SK-N-SH treated with all-trans-retinoic acid at 6 μM for 48 hours (cell line): Measurements from ENCODE around the gene MPZL2.

Experiments used
- ATAC-seq: fragments of 200-7000 bp; cut with Tn5 transposase; 3 replicates; pipeline ENCODE4 v1.9.1; 2020; ENCODE audit warnings: mild to moderate bottlenecking, moderate library complexity
- ARNTL ChIP-seq: fragments of 450-650 bp; formaldehyde crosslinking; IDR thresholded peaks from 2 replicates; pipeline ENCODE4 v1.5.0; 2020; ENCODE audit warnings: low read depth, mild to moderate bottlenecking, moderate library complexity, borderline replicate concordance
- BACH2 ChIP-seq: fragments of 250-450 bp; sonication (Bioruptor Pico); IDR thresholded peaks from 2 replicates; pipeline ENCODE4 v1.9.0; 2021; ENCODE audit warnings: mild to moderate bottlenecking, borderline replicate concordance
- CSDC2 ChIP-seq: fragments of 250-450 bp; sonication (Bioruptor Pico); IDR thresholded peaks from 2 replicates; pipeline ENCODE4 v1.5.0; 2020; ENCODE audit warnings: mild to moderate bottlenecking, moderate library complexity
- CSRNP3 ChIP-seq: fragments of 250-450 bp; sonication (Bioruptor Pico); IDR thresholded peaks from 2 replicates; pipeline ENCODE4 v1.5.1; 2021; ENCODE audit warnings: mild to moderate bottlenecking, moderate library complexity
- ESRRG ChIP-seq: fragments of 250-450 bp; sonication (Bioruptor Pico); IDR thresholded peaks from 2 replicates; pipeline ENCODE4 v1.6.1; 2021; ENCODE audit warnings: mild to moderate bottlenecking
- GLIS3 ChIP-seq: fragments of 250-450 bp; sonication (Bioruptor Pico); IDR thresholded peaks from 2 replicates; pipeline ENCODE4 v1.5.0; 2020; ENCODE audit warnings: mild to moderate bottlenecking, moderate library complexity
- ISL1 ChIP-seq: fragments of 250-450 bp; sonication (Bioruptor Pico); IDR thresholded peaks from 2 replicates; pipeline ENCODE4 v2.1.2; 2022; ENCODE audit warnings: mild to moderate bottlenecking, moderate library complexity
- OSR1 ChIP-seq: fragments of 250-450 bp; sonication (Bioruptor Pico); IDR thresholded peaks from 2 replicates; pipeline ENCODE4 v1.8.0; 2022; ENCODE audit warnings: moderate library complexity, mild to moderate bottlenecking, inconsistent platforms
- PPARA ChIP-seq: fragments of 250-450 bp; sonication (Bioruptor Pico); IDR thresholded peaks from 2 replicates; pipeline ENCODE4 v1.5.0; 2020; ENCODE audit warnings: mild to moderate bottlenecking, borderline replicate concordance
- RARB ChIP-seq: fragments of 250-450 bp; sonication (Bioruptor Pico); IDR thresholded peaks from 2 replicates; pipeline ENCODE4 v1.8.0; 2021; ENCODE audit warnings: mild to moderate bottlenecking, moderate library complexity
- SNAI2 ChIP-seq: fragments of 250-450 bp; sonication (Bioruptor Pico); IDR thresholded peaks from 2 replicates; pipeline ENCODE4 v1.5.0; 2020; ENCODE audit warnings: mild to moderate bottlenecking, moderate library complexity
- TCF4 ChIP-seq: fragments of 250-450 bp; sonication (Bioruptor Pico); IDR thresholded peaks from 2 replicates; pipeline ENCODE4 v1.8.0; 2021; ENCODE audit warnings: mild to moderate bottlenecking, moderate library complexity, borderline replicate concordance
- TSHZ2 ChIP-seq: fragments of 250-450 bp; sonication (Bioruptor Pico); IDR thresholded peaks from 2 replicates; pipeline ENCODE4 v1.5.0; 2020; ENCODE audit warnings: mild to moderate bottlenecking, moderate library complexity
- ZC3H10 ChIP-seq: fragments of 250-450 bp; sonication (Bioruptor Pico); IDR thresholded peaks from 2 replicates; pipeline ENCODE4 v1.5.1; 2021; ENCODE audit warnings: mild to moderate bottlenecking, moderate library complexity
- ZFP3 ChIP-seq: fragments of 250-450 bp; sonication (Bioruptor Pico); IDR thresholded peaks from 2 replicates; pipeline ENCODE4 v1.5.0; 2020; ENCODE audit warnings: mild to moderate bottlenecking, moderate library complexity
- ZNF565 ChIP-seq: fragments of 450-650 bp; formaldehyde crosslinking; conservative IDR thresholded peaks from 2 replicates; pipeline ENCODE4 v1.5.0; 2020; ENCODE audit warnings: low read depth, mild to moderate bottlenecking, moderate library complexity
- ZNF70 ChIP-seq: fragments of 450-650 bp; formaldehyde crosslinking; IDR thresholded peaks from 2 replicates; pipeline ENCODE4 v1.5.0; 2020; ENCODE audit warnings: mild to moderate bottlenecking, moderate library complexity
- ZNF8 ChIP-seq: fragments of 450-650 bp; formaldehyde crosslinking; IDR thresholded peaks from 2 replicates; pipeline ENCODE4 v1.5.0; 2020; ENCODE audit warnings: mild to moderate bottlenecking, moderate library complexity
- TF ChIP-seq, protein P1 (sequence below): fragments of 250-450 bp; sonication (Bioruptor Pico); IDR thresholded peaks from 2 replicates; pipeline ENCODE4 v1.8.0; 2020; ENCODE audit warnings: mild to moderate bottlenecking, moderate library complexity, borderline replicate concordance
- TF ChIP-seq, protein P2 (sequence below): fragments of 250-450 bp; sonication (Bioruptor Pico); IDR thresholded peaks from 2 replicates; pipeline ENCODE4 v1.8.0; 2021; ENCODE audit warnings: low read depth, mild to moderate bottlenecking, moderate library complexity, borderline replicate concordance
- TF ChIP-seq, protein P3 (sequence below): fragments of 250-450 bp; sonication (Bioruptor Pico); IDR thresholded peaks from 2 replicates; pipeline ENCODE4 v1.5.1; 2020; ENCODE audit warnings: low read depth, mild to moderate bottlenecking, moderate library complexity

The MPZL2 gene

DNA sequence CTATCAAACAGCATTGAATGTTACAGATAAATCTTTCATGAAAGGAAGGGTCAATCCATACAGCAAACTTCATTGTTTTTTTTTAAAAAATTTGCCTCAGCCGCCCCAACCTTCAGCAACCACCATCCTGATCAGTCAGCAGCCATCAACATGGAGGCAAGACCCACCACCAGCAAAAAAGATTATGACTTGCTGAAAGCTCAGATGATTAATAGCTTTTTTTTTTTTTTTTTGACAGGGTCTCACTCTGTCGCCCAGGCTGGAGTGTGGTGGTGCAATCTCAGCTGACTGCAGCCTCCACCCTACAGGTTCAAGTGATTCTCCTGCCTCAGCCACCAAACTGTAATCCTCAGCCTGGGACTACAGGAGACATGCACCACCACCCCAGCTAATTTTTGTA is 22.4 kb upstream of the MPZL2 start:
- no peak for TF ChIP-seq ISL1 (CRISPR knock-in tag)
- no peak for TF ChIP-seq CSRNP3
- TF ChIP-seq, protein P1, sequence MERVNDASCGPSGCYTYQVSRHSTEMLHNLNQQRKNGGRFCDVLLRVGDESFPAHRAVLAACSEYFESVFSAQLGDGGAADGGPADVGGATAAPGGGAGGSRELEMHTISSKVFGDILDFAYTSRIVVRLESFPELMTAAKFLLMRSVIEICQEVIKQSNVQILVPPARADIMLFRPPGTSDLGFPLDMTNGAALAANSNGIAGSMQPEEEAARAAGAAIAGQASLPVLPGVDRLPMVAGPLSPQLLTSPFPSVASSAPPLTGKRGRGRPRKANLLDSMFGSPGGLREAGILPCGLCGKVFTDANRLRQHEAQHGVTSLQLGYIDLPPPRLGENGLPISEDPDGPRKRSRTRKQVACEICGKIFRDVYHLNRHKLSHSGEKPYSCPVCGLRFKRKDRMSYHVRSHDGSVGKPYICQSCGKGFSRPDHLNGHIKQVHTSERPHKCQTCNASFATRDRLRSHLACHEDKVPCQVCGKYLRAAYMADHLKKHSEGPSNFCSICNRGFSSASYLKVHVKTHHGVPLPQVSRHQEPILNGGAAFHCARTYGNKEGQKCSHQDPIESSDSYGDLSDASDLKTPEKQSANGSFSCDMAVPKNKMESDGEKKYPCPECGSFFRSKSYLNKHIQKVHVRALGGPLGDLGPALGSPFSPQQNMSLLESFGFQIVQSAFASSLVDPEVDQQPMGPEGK (CRISPR knock-in tag) = no peak
- TF ChIP-seq GLIS3 (CRISPR knock-in tag) = no peak
- TF ChIP-seq TCF4 (CRISPR knock-in tag) = no peak
- no peak for TF ChIP-seq ESRRG (CRISPR knock-in tag)
- TF ChIP-seq ZNF8 (CRISPR knock-in tag) = no peak
- TF ChIP-seq ZNF565 = no peak
- no peak for TF ChIP-seq TSHZ2 (CRISPR knock-in tag)
- no peak for TF ChIP-seq ARNTL (CRISPR knock-in tag)
- TF ChIP-seq, protein P2, sequence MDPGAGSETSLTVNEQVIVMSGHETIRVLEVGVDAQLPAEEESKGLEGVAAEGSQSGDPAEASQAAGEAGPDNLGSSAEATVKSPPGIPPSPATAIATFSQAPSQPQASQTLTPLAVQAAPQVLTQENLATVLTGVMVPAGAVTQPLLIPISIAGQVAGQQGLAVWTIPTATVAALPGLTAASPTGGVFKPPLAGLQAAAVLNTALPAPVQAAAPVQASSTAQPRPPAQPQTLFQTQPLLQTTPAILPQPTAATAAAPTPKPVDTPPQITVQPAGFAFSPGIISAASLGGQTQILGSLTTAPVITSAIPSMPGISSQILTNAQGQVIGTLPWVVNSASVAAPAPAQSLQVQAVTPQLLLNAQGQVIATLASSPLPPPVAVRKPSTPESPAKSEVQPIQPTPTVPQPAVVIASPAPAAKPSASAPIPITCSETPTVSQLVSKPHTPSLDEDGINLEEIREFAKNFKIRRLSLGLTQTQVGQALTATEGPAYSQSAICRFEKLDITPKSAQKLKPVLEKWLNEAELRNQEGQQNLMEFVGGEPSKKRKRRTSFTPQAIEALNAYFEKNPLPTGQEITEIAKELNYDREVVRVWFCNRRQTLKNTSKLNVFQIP = no peak
- TF ChIP-seq, protein P3, sequence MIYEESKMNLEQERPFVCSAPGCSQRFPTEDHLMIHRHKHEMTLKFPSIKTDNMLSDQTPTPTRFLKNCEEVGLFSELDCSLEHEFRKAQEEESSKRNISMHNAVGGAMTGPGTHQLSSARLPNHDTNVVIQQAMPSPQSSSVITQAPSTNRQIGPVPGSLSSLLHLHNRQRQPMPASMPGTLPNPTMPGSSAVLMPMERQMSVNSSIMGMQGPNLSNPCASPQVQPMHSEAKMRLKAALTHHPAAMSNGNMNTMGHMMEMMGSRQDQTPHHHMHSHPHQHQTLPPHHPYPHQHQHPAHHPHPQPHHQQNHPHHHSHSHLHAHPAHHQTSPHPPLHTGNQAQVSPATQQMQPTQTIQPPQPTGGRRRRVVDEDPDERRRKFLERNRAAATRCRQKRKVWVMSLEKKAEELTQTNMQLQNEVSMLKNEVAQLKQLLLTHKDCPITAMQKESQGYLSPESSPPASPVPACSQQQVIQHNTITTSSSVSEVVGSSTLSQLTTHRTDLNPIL (CRISPR knock-in tag) = no peak
- no peak for TF ChIP-seq ZC3H10 (CRISPR knock-in tag)
- no peak for TF ChIP-seq OSR1
- TF ChIP-seq PPARA (CRISPR knock-in tag) = no peak
- TF ChIP-seq SNAI2 (CRISPR knock-in tag) = no peak
- no peak for TF ChIP-seq CSDC2 (CRISPR knock-in tag)
- no peak for TF ChIP-seq ZNF70 (CRISPR knock-in tag)
- no peak for ATAC-seq

- no peak for ATAC-seq
- TF ChIP-seq, protein P2 = no peak
- no peak for TF ChIP-seq RARB (CRISPR knock-in tag)
- TF ChIP-seq, protein P1 (CRISPR knock-in tag) = no peak
- no peak for TF ChIP-seq TSHZ2 (CRISPR knock-in tag)
- no peak for TF ChIP-seq CSDC2 (CRISPR knock-in tag)
- TF ChIP-seq ARNTL (CRISPR knock-in tag) = no peak
- no peak for TF ChIP-seq BACH2 (CRISPR knock-in tag)
- TF ChIP-seq PPARA (CRISPR knock-in tag) = no peak
- TF ChIP-seq, protein P3 (CRISPR knock-in tag) = no peak
- no peak for TF ChIP-seq ZNF565
- TF ChIP-seq ZNF8 (CRISPR knock-in tag) = no peak
- no peak for TF ChIP-seq ZFP3 (CRISPR knock-in tag)
- no peak for TF ChIP-seq GLIS3 (CRISPR knock-in tag)
These were observed 19.8 kb upstream of the MPZL2 start for GRCh38 chr11:118283756-118284350.
